HepG2 (cell line): ENCODE data around the gene PAM16. TPM values are rescaled to one million over a fixed set of nuclear protein-coding genes. Genes with fewer than 3 reads are reported as not detected.

Experiments
- ARID3A ChIP-seq: IDR thresholded peaks from 2 replicates; pipeline ENCODE4 v1.6.1; 2012; ENCODE audit warnings: low read depth, low read length, improper control_type of control experiment
- CAMTA2 ChIP-seq: sonication (generic); formaldehyde crosslinking; IDR thresholded peaks from 2 replicates; pipeline ENCODE4 v1.4.0; 2020; ENCODE audit warnings: mild to moderate bottlenecking, missing genetic modification reagents, borderline replicate concordance
- CHD4 ChIP-seq: fragments of 200-600 bp; sonication (generic); IDR thresholded peaks from 2 replicates; pipeline ENCODE4 v1.7.0; 2017; ENCODE audit warnings: mild to moderate bottlenecking, low read length, borderline replicate concordance
- DPF2 ChIP-seq: sonication (generic); formaldehyde crosslinking; IDR thresholded peaks from 2 replicates; pipeline ENCODE4 v1.4.0; 2020; ENCODE audit warnings: mild to moderate bottlenecking, low read depth, missing genetic modification reagents, borderline replicate concordance
- HHEX ChIP-seq: IDR thresholded peaks from 2 replicates; pipeline ENCODE4 v1.6.1; 2016; ENCODE audit warnings: control low read depth
- HNF4A ChIP-seq: sonication (generic); formaldehyde crosslinking; IDR thresholded peaks from 2 replicates; pipeline ENCODE4 v1.4.0; 2020; ENCODE audit warnings: missing genetic modification reagents
- JUND ChIP-seq: sonication (generic); formaldehyde crosslinking; IDR thresholded peaks from 2 replicates; pipeline ENCODE4 v1.8.0; 2022; ENCODE audit warnings: mild to moderate bottlenecking, missing genetic modification reagents
- KDM3A ChIP-seq: IDR thresholded peaks from 2 replicates; pipeline ENCODE4 v1.6.1; 2018; ENCODE audit warnings: low read depth, missing compliant biosample characterization
- PAX8 ChIP-seq: sonication (generic); formaldehyde crosslinking; IDR thresholded peaks from 2 replicates; pipeline ENCODE4 v1.8.0; 2022; ENCODE audit warnings: mild to moderate bottlenecking, missing genetic modification reagents, borderline replicate concordance
- SAP130 ChIP-seq: IDR thresholded peaks from 2 replicates; pipeline ENCODE4 v1.6.1; 2016; ENCODE audit warnings: low read depth
- SMAD3 ChIP-seq: sonication (generic); formaldehyde crosslinking; IDR thresholded peaks from 2 replicates; pipeline ENCODE4 v1.4.0; 2020; ENCODE audit warnings: missing genetic modification reagents
- SNRNP70 ChIP-seq: fragments of 200-400 bp; formaldehyde crosslinking; IDR thresholded peaks from 2 replicates; pipeline ENCODE4 v1.6.1; 2017; ENCODE audit warnings: mild to moderate bottlenecking, low read depth, low read length, moderate library complexity
- SSRP1 ChIP-seq: IDR thresholded peaks from 2 replicates; pipeline ENCODE4 v1.6.1; 2016; ENCODE audit warnings: control low read depth
- YEATS2 ChIP-seq: sonication (generic); formaldehyde crosslinking; IDR thresholded peaks from 2 replicates; pipeline ENCODE4 v1.4.0; 2020; ENCODE audit warnings: missing genetic modification reagents, borderline replicate concordance
- ZFP62 ChIP-seq: sonication (generic); formaldehyde crosslinking; IDR thresholded peaks from 2 replicates; pipeline ENCODE4 v1.4.0; 2020; ENCODE audit warnings: missing genetic modification reagents
- ZNF256 ChIP-seq: sonication (generic); formaldehyde crosslinking; conservative IDR thresholded peaks from 2 replicates; pipeline ENCODE4 v1.4.0; 2020; ENCODE audit warnings: missing genetic modification reagents
- ZNF432 ChIP-seq: sonication (generic); formaldehyde crosslinking; IDR thresholded peaks from 2 replicates; pipeline ENCODE4 v1.5.0; 2020; ENCODE audit warnings: missing genetic modification reagents, mild to moderate bottlenecking, borderline replicate concordance
- ZNF496 ChIP-seq: sonication (generic); formaldehyde crosslinking; IDR thresholded peaks from 2 replicates; pipeline ENCODE4 v1.8.1; 2023; ENCODE audit warnings: mild to moderate bottlenecking, moderate library complexity, missing genetic modification reagents; ENCODE audit not compliant: insufficient replicate concordance
- ZNF639 ChIP-seq: conservative IDR thresholded peaks from 2 replicates; pipeline ENCODE4 v1.6.1; 2018; ENCODE audit warnings: missing genetic modification reagents
- ZNF691 ChIP-seq: sonication (generic); formaldehyde crosslinking; IDR thresholded peaks from 2 replicates; pipeline ENCODE4 v1.4.0; 2020; ENCODE audit warnings: missing genetic modification reagents, low read depth, mild to moderate bottlenecking, borderline replicate concordance
- ZSCAN5A ChIP-seq: sonication (generic); formaldehyde crosslinking; IDR thresholded peaks from 2 replicates; pipeline ENCODE4 v1.8.0; 2022; ENCODE audit warnings: mild to moderate bottlenecking, missing genetic modification reagents, borderline replicate concordance
- polyA plus RNA-seq, 8 experiments: library from polyadenylated mRNA; depleted of rRNA in 3 of 8; stranded (reverse) in 7 of 8; unstranded in 1 of 8; fragments of >200 nt; fragmentation: Illumina TruSeq in 4 of 8; extraction: Trizol in 4 of 8; gene quantifications; 2 replicates each; pipeline versions ENCODE4 v1.2.1 to v1.2.3, GENCODE V29; 2011 to 2016; ENCODE audit warnings: low read depth in 4 of 8, missing spikeins in 1 of 8, mixed read lengths in 1 of 8; ENCODE audit not compliant: insufficient read depth in 1 of 8
- total RNA-seq, 5 experiments: library from RNA; depleted of rRNA; stranded (reverse); fragments of >200 nt; fragmentation: Illumina TruSeq; extraction: Trizol; gene quantifications; 2 replicates each; pipeline ENCODE4 v1.2.3, GENCODE V29; 2016; ENCODE audit warnings: low read depth in 1 of 5
- TF ChIP-seq, protein P1 (sequence below): sonication (generic); formaldehyde crosslinking; IDR thresholded peaks from 2 replicates; pipeline ENCODE4 v1.4.0; 2020; ENCODE audit warnings: missing genetic modification reagents
- TF ChIP-seq, protein P2 (sequence below): IDR thresholded peaks from 2 replicates; pipeline ENCODE4 v1.6.1; 2016; ENCODE audit warnings: low read depth, borderline replicate concordance

Gene PAM16
- total and polyA plus RNA-seq, 2 of the 13 experiments (the other 11 are each of a cell fraction or from before 2014, with no cell fraction given): 51.5 to 51.8 TPM

GRCh38 chr16:4367393-4367856, 16.3 kb upstream of the PAM16 start (continued):
- no peak for TF ChIP-seq SNRNP70
- peak; percentile 86 for TF ChIP-seq ZNF691 (CRISPR knock-in tag)
- TF ChIP-seq DPF2: peak; percentile 71; the same call in 1 of the 2 replicates
- TF ChIP-seq ZNF496 (CRISPR knock-in tag): no peak
- TF ChIP-seq JUND (CRISPR knock-in tag): peak; percentile 55
- TF ChIP-seq KDM3A (CRISPR knock-in tag): no peak
- no peak for TF ChIP-seq YEATS2 (CRISPR knock-in tag)
- no peak for TF ChIP-seq ZNF432 (CRISPR knock-in tag)
- TF ChIP-seq, protein P1, sequence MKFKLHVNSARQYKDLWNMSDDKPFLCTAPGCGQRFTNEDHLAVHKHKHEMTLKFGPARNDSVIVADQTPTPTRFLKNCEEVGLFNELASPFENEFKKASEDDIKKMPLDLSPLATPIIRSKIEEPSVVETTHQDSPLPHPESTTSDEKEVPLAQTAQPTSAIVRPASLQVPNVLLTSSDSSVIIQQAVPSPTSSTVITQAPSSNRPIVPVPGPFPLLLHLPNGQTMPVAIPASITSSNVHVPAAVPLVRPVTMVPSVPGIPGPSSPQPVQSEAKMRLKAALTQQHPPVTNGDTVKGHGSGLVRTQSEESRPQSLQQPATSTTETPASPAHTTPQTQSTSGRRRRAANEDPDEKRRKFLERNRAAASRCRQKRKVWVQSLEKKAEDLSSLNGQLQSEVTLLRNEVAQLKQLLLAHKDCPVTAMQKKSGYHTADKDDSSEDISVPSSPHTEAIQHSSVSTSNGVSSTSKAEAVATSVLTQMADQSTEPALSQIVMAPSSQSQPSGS: peak; percentile 66; the same call in 1 of the 2 replicates
- TF ChIP-seq ZSCAN5A: 0 out of 2 replicates have a peak, but pooled peaks have one; percentile 33
- TF ChIP-seq, protein P2, sequence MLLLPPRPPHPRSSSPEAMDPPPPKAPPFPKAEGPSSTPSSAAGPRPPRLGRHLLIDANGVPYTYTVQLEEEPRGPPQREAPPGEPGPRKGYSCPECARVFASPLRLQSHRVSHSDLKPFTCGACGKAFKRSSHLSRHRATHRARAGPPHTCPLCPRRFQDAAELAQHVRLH (CRISPR knock-in tag): peak; percentile 74; the same call in 1 of the 2 replicates
- TF ChIP-seq CAMTA2 (CRISPR knock-in tag): no peak
- no peak for TF ChIP-seq PAX8 (CRISPR knock-in tag)
- peak; percentile 84; the same call in 1 of the 2 replicates for TF ChIP-seq HNF4A (CRISPR knock-in tag)
- TF ChIP-seq SSRP1 (CRISPR knock-in tag): peak; percentile 28; the same call in 1 of the 2 replicates
- TF ChIP-seq CHD4: peak; percentile 98
- no peak for TF ChIP-seq HHEX (CRISPR knock-in tag)
- TF ChIP-seq ARID3A: peak; percentile 77
- no peak for TF ChIP-seq SMAD3
- TF ChIP-seq ZNF639 (CRISPR knock-in tag): no peak
- peak; percentile 68 for TF ChIP-seq SAP130
- TF ChIP-seq ZNF256 (CRISPR knock-in tag): no peak
- TF ChIP-seq ZFP62 (CRISPR knock-in tag): no peak
